SHP77 treated with DMSO at 0.1 percent for 48 hours (cell line): ENCODE data around the gene MKNK2.

Experiments used
- DNase-seq: peaks from one replicate; lab custom pipeline; 2025; lab: John Stamatoyannopoulos, UW

The MKNK2 gene

GRCh38 chr19:2058570-2059421 is 7.8 kb upstream of the MKNK2 start:
- no peak for DNase-seq

GRCh38 chr19:2057484-2058469 is 6.7 kb upstream of the MKNK2 start:
- no peak for DNase-seq

GRCh38 chr19:2056837-2057192 is 5.8 kb upstream of the MKNK2 start:
- DNase-seq: no peak

- DNase-seq: peak; percentile 15
Measured at GRCh38 chr19:2055931-2056836, 5.1 kb upstream of the MKNK2 start.

- no peak for DNase-seq
Measured at GRCh38 chr19:2054763-2055162, 3.7 kb upstream of the MKNK2 start.

- no peak for DNase-seq
Measured at GRCh38 chr19:2053601-2054389, 2.8 kb upstream of the MKNK2 start.

- no peak for DNase-seq
Measured at GRCh38 chr19:2051773-2052704, 995 bp upstream of the MKNK2 start.

- no peak for DNase-seq
Measured at GRCh38 chr19:2050349-2050990, 574 bp downstream of the MKNK2 start.

GRCh38 chr19:2049741-2050348 is 1.2 kb downstream of the MKNK2 start:
- DNase-seq: peak; percentile 22

- no peak for DNase-seq
Measured at GRCh38 chr19:2048959-2049740, 1.9 kb downstream of the MKNK2 start.

GRCh38 chr19:2048104-2048958 is 2.7 kb downstream of the MKNK2 start:
- DNase-seq: no peak

- DNase-seq: no peak
Measured at GRCh38 chr19:2047449-2048103, 3.5 kb downstream of the MKNK2 start.

- DNase-seq: no peak
Measured at GRCh38 chr19:2047076-2047448, 4.0 kb downstream of the MKNK2 start.

- DNase-seq: no peak
Measured at GRCh38 chr19:2046046-2046907, 4.8 kb downstream of the MKNK2 start.

- no peak for DNase-seq
Measured at GRCh38 chr19:2045501-2046045, 5.5 kb downstream of the MKNK2 start.
